HG03039 (cell line): ENCODE data around the gene TBC1D5.
"Not testable (repeated sequence)": the region's sequence is repeated elsewhere in the genome, so short reads cannot be mapped to it uniquely, and the experiment has no call there.

ENCODE experiments used
- ATAC-seq: cut with Tn5 transposase; IDR thresholded peaks from one replicate; pipeline ENCODE4 v1.9.1; 2021; ENCODE audit warnings: mild to moderate bottlenecking, moderate library complexity; ENCODE audit not compliant: unreplicated experiment

The TBC1D5 gene

GRCh38 chr3:17742102-17742879 is at the start of gene TBC1D5:
TBC1D5 (minus strand) TSS chr3:17742631; CDS start chr3:17508570, 234,061 bp downstream.
- peak; percentile 85 for ATAC-seq

- ATAC-seq: no peak
These were observed 41.0 kb upstream of the TBC1D5 start for GRCh38 chr3:17783426-17783825.

GRCh38 chr3:17782751-17783150 is 40.3 kb upstream of the TBC1D5 start:
- ATAC-seq: no peak

DNA sequence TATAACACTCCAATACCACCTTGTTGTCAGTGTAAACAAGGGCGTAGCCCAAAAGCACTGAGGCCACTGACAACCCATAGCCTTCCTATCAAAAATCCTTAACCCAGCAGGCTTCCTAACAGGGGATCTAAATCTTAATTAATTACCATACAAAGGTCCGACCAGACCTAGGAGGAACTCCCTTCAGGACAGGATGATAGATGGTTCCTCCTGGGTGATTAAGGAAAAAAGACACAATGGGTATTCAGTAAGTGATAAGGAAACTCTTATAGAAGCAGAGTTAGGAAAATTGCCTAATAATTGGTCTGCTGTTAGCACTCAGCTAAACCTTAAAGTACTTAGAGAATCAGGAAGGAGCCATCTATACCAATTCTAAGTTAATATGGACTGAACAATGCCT is 37.9 kb upstream of the TBC1D5 start:
- ATAC-seq: not testable (repeated sequence)

DNA sequence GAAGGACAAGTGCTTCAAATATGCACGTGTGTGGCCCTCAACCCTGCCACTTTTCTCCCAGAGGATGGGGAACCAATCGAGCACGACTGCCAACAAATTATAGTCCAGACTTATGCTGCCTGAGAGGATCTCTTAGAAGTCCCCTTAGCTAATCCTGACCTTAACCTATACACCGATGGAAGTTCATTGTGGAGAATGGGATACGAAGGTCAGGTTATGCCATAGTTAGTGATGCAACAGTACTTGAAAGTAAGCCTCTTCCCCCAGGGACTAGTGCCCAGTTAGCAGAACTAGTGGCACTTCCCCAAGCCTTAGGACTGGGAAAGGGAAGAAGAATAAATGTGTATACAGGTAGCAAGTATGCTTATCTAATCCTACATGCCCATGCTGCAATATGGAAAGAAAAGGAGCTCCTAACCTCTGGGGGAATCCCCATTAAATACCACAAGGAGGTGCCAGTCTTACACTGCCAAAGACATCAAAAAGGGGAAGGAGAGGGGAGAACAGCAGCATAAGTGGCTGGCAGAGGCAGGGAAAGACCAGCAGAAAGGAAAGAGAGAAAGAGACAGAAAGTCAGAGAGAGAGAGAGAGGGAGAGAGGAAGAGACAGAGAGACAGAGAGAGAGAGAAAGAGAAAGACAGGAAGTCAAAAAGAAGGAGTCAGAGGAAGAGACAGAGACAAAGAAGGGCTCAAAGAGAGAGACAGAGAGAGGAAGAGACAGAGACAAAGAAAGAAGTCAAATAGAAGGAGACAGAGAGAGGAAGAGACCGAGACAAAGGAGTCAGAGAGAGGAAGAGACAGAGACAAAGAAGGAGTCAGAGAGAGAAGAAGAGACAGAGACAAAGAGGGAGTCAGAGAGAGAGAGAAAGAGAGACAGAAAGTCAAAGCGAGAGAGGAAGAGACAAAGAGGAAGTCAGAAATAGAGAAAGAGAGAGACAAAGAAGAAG is 37.1 kb upstream of the TBC1D5 start:
- ATAC-seq: not testable (repeated sequence)

- ATAC-seq: not testable (repeated sequence)
These were observed 34.9 kb upstream of the TBC1D5 start for GRCh38 chr3:17777326-17777725.

DNA sequence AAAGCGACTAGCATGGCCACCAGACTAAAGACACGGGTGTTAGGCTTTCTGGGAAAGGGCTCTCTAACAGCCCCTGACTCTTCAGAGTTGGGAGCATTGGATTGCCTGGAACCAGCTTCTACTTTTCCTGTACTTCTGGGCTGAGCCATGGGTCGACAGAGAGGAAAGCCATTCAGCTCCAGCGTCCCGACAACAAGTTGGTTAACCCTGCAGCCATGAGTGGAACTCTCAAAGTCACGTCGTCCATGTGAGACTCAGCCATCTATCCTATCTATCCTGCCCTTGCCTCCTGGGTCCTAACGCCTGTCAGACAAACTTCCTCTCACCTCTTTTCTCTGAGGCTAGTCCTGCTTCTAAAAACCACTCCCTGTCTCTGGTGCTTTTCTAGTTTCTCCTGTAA is 32.6 kb upstream of the TBC1D5 start:
- ATAC-seq: no peak

DNA sequence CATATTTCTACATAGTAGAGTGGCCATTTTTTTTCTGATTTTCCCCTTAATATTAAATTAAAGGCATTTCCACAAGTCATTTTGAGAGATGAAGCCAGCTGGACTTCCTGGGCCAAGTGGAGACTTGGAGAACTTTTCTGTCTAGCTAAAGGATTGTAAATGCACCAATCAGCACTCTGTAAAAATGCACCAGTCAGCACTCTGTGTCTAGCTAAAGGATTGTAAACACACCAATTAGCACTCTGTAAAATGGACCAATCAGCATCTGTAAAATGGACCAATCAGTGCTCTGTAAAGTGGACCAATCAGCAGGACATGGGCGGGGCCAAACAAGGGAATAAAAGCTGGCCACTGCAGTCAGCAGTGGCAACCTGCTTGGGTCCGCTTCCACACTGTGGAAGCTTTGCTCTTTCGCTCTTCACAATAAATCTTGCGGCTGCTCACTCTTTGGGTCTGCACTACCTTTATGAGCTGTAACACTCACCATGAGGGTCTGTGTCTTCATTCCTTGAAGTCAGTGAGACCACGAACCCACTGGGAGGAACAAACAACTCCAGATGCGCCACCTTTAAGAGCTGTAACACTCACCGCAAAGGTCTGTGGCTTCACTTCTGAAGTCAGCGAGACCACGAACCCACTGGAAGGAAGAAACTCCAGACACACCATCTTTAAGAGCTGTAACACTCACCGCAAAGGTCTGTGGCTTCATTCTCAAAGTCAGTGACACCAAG is 31.9 kb upstream of the TBC1D5 start:
- not testable (repeated sequence) for ATAC-seq

- ATAC-seq: no peak
These were observed 30.1 kb upstream of the TBC1D5 start for GRCh38 chr3:17772556-17772955.

- ATAC-seq: no peak
These were observed 29.0 kb upstream of the TBC1D5 start for GRCh38 chr3:17771177-17772017.

DNA sequence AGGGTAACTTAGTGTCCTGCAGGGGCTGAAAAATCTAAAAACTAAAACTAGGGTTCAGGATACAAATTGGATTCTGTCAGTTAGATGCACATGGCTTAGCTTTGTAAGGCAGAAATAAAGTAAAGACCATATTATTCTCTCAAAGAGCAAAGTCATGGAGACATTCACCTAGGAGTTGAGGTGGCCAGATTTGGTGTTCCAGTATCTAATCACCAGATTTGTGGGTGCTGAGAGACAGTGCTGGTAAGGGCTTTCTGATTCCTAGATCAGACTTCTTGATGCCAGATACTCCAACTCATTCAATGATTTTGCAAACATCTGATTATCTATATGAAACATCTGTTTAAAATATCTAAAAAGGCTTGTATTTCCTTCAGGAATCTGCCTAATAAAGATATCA is 28.3 kb upstream of the TBC1D5 start:
- no peak for ATAC-seq

GRCh38 chr3:17765819-17766472 is 23.5 kb upstream of the TBC1D5 start:
- ATAC-seq: no peak

DNA sequence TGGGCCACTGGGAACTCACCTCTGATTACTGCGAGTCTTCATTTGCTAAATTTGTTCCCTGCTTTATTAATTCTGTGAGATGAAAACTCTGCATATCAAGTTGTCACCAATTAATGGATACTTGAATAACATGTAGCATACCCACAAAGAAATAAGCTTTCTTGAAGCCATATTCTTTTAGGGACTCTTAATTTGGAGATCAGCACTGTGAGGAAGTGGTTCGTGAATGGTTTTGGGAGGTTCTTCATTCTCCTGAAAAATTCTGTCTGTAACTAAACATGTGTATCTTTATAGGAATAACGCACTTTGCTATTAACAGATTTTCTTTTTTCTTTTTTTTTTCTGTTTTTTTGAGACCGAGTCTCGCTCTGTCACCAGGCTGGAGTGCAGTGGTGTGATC is 19.1 kb upstream of the TBC1D5 start:
- ATAC-seq: no peak

- no peak for ATAC-seq
These were observed 17.5 kb upstream of the TBC1D5 start for GRCh38 chr3:17759901-17760300.

GRCh38 chr3:17755836-17756235 is 13.4 kb upstream of the TBC1D5 start:
- ATAC-seq: no peak

GRCh38 chr3:17753632-17753992 is 11.2 kb upstream of the TBC1D5 start:
- no peak for ATAC-seq

GRCh38 chr3:17752876-17753631 is 10.6 kb upstream of the TBC1D5 start:
- ATAC-seq: no peak

DNA sequence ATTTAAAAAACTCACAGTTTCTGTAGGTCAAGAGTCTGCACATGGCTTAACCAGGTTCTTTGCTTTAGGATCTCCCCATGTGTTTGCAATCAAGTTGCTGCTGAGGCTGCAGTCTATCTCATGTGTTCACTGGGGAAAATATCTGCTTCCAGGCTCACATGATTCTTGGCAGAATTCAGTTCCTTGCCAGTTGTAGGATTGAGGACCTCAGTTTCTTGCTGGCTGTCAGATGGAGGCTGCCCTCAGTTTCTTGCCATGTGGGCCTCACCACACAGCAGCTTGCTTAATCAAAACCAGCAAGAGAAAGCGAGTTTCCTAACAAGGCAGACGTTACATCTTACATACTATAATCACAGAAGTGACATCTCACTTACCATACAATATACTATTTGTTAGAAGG is 10.0 kb upstream of the TBC1D5 start:
- no peak for ATAC-seq

- no peak for ATAC-seq
These were observed 7.4 kb upstream of the TBC1D5 start for GRCh38 chr3:17749705-17750293.
